Medulla oblongata (tissue), 1 donor: ENCODE measurements around the gene NOTUM.
"Not testable (repeated sequence)": the region's sequence is repeated elsewhere in the genome, so short reads cannot be mapped to it uniquely, and the experiment has no call there.

ENCODE experiments used
- DNase-seq: peaks from one replicate; pipeline ENCODE4 v3.0.0-alpha.2; 2015; ENCODE audit errors: extremely low spot score

NOTUM gene

GRCh38 chr17:81957691-81958432, 3.1 kb downstream of the NOTUM start:
- DNase-seq = no peak

- DNase-seq = no peak
Measured at GRCh38 chr17:81956607-81957589, 4.1 kb downstream of the NOTUM start.

GRCh38 chr17:81955756-81956544, 5.0 kb downstream of the NOTUM start:
- no peak for DNase-seq

- no peak for DNase-seq
Measured at GRCh38 chr17:81955058-81955681, 5.8 kb downstream of the NOTUM start.

- no peak for DNase-seq
Measured at GRCh38 chr17:81954131-81955057, 6.6 kb downstream of the NOTUM start.

- not testable (repeated sequence) for DNase-seq
Measured at GRCh38 chr17:81953443-81953842, 7.5 kb downstream of the NOTUM start.

GRCh38 chr17:81952792-81953228, 8.2 kb downstream of the NOTUM start:
- no peak for DNase-seq

- no peak for DNase-seq
Measured at GRCh38 chr17:81951785-81952684, 9.0 kb downstream of the NOTUM start.

GRCh38 chr17:81950501-81950900, 10.5 kb downstream of the NOTUM start:
- DNase-seq = no peak

- DNase-seq = no peak
Measured at GRCh38 chr17:81948635-81949378, 12.2 kb downstream of the NOTUM start.

- no peak for DNase-seq
Measured at GRCh38 chr17:81947189-81947588, 13.8 kb downstream of the NOTUM start, which contains the start of gene MYADML2. Gene MYADML2 (minus strand): TSS chr17:81947233. CDS start chr17:81941741, 5,492 bp downstream.

- no peak for DNase-seq
Measured at GRCh38 chr17:81944858-81945257, 16.1 kb downstream of the NOTUM start.

GRCh38 chr17:81942167-81942553, 18.8 kb downstream of the NOTUM start:
- no peak for DNase-seq

GRCh38 chr17:81941484-81942166, 19.4 kb downstream of the NOTUM start:
- DNase-seq = no peak

GRCh38 chr17:81940538-81941483, 20.2 kb downstream of the NOTUM start:
- DNase-seq = no peak

- DNase-seq = peak; percentile 74
Measured at GRCh38 chr17:81939881-81940385, 21.1 kb downstream of the NOTUM start.
